ENCODE data around the gene MZT2A. TPM values are rescaled to one million over a fixed set of nuclear protein-coding genes. Genes with fewer than 3 reads are reported as not detected.
"Not testable (repeated sequence)": the region's sequence is repeated elsewhere in the genome, so short reads cannot be mapped to it uniquely, and the experiment has no call there.

MZT2A gene
- total RNA-seq, result 100 to 1,000 TPM in 1 of 2 donors, 10 to 100 TPM in 1; 96.0 to 112 TPM

DNA sequence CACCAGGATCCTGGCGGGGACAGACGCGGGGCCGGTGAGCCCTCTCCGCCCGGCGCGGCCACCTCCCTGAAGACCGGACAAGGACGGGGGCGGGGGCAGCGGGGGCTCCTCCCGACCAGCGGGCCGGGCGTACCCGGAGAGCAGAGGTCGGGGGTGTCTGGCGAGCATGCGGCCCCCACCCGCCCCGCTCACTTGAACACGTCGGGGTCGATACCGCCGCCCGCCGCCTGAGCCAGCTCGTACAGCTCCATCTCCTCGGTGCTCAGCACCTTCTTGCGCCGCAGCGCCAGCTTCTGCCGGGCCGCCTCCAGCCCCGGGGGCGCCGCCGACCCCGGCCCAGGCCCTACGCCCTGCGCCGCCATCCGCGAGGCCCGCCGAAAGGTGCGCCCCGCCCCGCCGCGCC lies at the start of gene MZT2A:
Gene MZT2A, minus strand, starts transcription at position 383 of the 403 bp plus-strand sequence. Its CDS starts 21 bp downstream, at position 362.
- not testable (repeated sequence) for H3K9me3 Mint-ChIP-seq, H3K27me3 Mint-ChIP-seq
- peak; percentile 5 for ATAC-seq (replicated peaks)
- peaks cover 10% of the 10 kb centered on the region for H3K4me1 Mint-ChIP-seq
- H3K27ac Mint-ChIP-seq, result peak within 1 kb of the TSS; percentile 94
- H3K4me3 Mint-ChIP-seq, result peak within 1 kb of the TSS; percentile 94
- peaks cover 57% of the 10 kb centered on the region for H3K36me3 Mint-ChIP-seq (ENCODE audit: low read depth)

DNA sequence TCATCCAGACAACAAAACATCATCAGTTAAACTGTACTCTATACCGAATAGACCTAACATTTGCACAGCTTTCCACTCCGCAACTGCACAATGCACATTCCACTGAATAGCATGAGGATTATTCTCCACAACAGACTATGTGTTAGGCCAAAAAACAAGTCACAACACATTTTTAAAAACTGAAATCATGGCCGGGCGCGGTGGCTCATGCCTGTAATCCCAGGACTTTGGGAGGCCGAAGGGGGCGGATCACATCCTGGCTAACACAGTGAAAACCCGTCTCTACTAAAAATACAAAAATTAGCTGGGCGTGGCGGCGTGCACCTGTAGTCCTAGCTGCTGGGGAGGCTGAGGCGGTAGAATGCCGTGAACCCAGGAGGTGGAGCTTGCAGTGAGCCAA lies 46.7 kb upstream of the MZT2A start:
- H3K27ac Mint-ChIP-seq; H3K36me3 Mint-ChIP-seq (ENCODE audit: low read depth); H3K9me3 Mint-ChIP-seq; H3K4me1 Mint-ChIP-seq; H3K4me3 Mint-ChIP-seq; H3K27me3 Mint-ChIP-seq; ATAC-seq (replicated peaks): not testable (repeated sequence)

DNA sequence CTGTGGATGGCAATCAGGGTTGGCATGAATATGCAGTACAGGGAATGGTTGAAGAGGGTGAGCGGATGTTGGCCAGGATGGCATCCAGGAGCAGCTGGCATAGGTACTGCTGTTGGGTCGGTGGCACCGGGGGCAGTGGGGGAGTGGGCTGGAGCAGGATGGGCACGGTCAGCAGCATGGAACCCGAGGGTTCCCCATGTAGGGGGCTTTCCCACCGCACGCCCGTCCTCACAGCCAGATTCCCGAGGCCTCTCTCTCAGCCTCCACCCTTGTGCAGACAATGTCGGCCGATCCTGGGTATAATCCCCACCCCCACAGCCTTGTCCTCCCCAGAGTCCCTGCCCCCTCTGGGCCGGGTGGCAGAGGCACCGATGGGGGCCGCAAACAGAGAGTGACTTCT lies 44.6 kb upstream of the MZT2A start:
- not testable (repeated sequence) for ATAC-seq (replicated peaks); H3K4me1 Mint-ChIP-seq; H3K9me3 Mint-ChIP-seq; H3K36me3 Mint-ChIP-seq (ENCODE audit: low read depth); H3K4me3 Mint-ChIP-seq; H3K27me3 Mint-ChIP-seq; H3K27ac Mint-ChIP-seq

DNA sequence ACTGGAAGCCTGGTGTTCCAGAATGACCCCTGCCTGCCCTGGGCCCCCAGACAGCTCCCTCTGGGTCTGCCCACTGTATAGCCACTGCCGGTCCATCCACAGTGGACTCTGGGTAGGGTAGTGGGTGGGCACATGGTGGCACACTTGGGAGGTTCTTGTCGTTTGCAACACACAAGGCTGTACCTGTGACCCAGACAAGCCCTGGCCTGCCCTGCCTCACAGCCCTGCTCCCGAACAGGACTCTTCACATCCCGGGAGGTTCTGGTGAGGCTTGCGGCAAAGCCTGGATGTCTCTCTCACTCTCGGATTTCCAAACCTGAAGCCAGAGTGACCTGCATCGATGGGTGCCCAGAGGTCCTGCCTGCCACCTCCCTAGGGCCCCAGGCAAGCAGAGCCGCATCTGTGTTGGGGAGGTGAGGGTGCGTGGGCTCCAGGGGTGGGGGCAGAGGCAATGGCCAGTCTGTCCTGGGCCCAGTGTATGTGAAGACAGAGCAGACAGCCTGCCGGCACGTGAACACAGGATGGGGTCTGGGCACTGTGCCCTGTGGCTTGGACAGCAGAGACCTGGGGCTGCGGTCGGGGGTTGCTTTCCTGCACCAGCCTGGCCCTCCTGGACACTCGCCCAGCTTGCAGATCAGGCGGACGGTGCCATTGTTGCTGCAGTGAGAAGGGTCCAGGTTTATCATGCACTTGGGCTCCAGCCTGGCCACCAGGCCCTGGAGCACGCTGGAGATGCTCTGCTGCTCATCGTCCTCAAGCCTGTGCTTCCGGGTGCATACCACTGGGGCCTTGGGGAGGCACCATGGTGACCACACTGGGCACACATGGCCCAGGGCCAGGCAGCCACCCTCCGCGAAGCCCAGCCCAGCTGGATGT lies 44.0 kb upstream of the MZT2A start:
- H3K9me3 Mint-ChIP-seq; ATAC-seq (replicated peaks); H3K27me3 Mint-ChIP-seq; H3K4me3 Mint-ChIP-seq; H3K27ac Mint-ChIP-seq; H3K36me3 Mint-ChIP-seq (ENCODE audit: low read depth); H3K4me1 Mint-ChIP-seq: not testable (repeated sequence)

DNA sequence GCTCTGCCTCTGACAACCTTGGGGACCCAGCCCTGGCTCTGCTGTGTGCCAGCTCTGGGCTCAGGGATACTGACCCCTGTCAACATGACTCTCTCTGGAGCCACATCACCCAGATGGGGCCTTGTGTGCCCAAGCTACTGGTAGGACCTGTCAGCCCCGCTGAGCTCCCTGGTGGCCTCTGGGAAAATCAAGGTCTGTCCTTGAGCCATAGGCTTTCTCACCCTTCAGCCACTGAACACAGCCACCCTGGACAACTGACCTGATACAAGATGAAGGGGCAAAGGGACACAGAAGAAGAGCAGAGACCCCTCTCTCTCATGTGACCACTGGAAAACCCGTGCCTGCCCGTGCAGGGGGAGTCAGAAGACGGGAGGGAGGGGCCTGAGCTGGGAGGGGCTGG lies 43.3 kb upstream of the MZT2A start:
- Mint-ChIP-seq H3K9me3 (no peaks in the 10 kb centered on the region), H3K27ac (no peak overlapping the region), H3K4me1 (no peaks in the 10 kb centered on the region), H3K27me3 (no peaks in the 10 kb centered on the region), H3K4me3 (no peak overlapping the region), H3K36me3 (ENCODE audit: low read depth) (no peaks in the 10 kb centered on the region)
- ATAC-seq (replicated peaks), result no peak

GRCh38 chr2:131534965-131535364 lies 42.8 kb upstream of the MZT2A start:
- ATAC-seq (replicated peaks); H3K4me1 Mint-ChIP-seq; H3K4me3 Mint-ChIP-seq; H3K9me3 Mint-ChIP-seq; H3K27me3 Mint-ChIP-seq; H3K36me3 Mint-ChIP-seq (ENCODE audit: low read depth); H3K27ac Mint-ChIP-seq: not testable (repeated sequence)

- H3K9me3 Mint-ChIP-seq; H3K27ac Mint-ChIP-seq; H3K27me3 Mint-ChIP-seq; H3K36me3 Mint-ChIP-seq (ENCODE audit: low read depth); ATAC-seq (replicated peaks); H3K4me3 Mint-ChIP-seq; H3K4me1 Mint-ChIP-seq: not testable (repeated sequence)
Measured at GRCh38 chr2:131534317-131534672, 42.1 kb upstream of the MZT2A start.

- H3K9me3 Mint-ChIP-seq; H3K27me3 Mint-ChIP-seq; H3K4me1 Mint-ChIP-seq; H3K4me3 Mint-ChIP-seq; H3K36me3 Mint-ChIP-seq (ENCODE audit: low read depth); ATAC-seq (replicated peaks); H3K27ac Mint-ChIP-seq: not testable (repeated sequence)
Measured at GRCh38 chr2:131533609-131534316, 41.6 kb upstream of the MZT2A start.

GRCh38 chr2:131532723-131533608 lies 40.8 kb upstream of the MZT2A start:
- ATAC-seq (replicated peaks); H3K9me3 Mint-ChIP-seq; H3K4me3 Mint-ChIP-seq; H3K36me3 Mint-ChIP-seq (ENCODE audit: low read depth); H3K4me1 Mint-ChIP-seq; H3K27ac Mint-ChIP-seq; H3K27me3 Mint-ChIP-seq: not testable (repeated sequence)

DNA sequence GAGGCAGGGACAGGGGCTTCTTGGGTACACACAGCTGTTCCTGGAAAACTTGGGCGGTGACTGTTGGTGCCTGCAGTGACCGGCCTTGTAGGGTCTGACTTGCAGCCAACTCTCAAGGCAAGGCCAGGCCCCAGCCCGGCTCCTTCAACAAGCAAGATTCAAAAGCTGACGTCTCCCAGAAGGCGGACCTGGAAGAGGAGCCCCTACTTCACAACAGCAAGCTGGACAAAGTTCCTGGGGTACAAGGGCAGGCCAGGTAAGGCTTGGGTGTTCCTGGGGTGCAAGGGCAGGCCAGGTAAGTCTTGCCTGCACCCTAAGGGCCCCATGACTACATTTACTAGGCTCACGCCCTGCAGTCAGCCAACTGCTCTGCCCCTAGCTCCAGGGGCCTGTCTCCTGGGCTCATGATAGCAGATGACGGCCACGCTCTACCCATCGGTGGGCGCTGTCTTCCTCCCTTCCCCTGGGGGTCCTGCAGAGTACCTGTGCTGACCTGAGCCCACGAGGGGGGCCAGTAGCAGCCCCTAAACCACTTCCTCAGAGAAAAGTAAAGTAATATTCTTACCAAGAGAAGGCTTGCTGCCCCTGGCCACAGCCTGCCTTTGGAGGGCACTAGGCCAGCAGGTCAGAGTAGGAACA lies 39.5 kb upstream of the MZT2A start:
- not testable (repeated sequence) for ATAC-seq (replicated peaks); H3K27ac Mint-ChIP-seq; H3K4me3 Mint-ChIP-seq; H3K4me1 Mint-ChIP-seq; H3K27me3 Mint-ChIP-seq; H3K9me3 Mint-ChIP-seq; H3K36me3 Mint-ChIP-seq (ENCODE audit: low read depth)

DNA sequence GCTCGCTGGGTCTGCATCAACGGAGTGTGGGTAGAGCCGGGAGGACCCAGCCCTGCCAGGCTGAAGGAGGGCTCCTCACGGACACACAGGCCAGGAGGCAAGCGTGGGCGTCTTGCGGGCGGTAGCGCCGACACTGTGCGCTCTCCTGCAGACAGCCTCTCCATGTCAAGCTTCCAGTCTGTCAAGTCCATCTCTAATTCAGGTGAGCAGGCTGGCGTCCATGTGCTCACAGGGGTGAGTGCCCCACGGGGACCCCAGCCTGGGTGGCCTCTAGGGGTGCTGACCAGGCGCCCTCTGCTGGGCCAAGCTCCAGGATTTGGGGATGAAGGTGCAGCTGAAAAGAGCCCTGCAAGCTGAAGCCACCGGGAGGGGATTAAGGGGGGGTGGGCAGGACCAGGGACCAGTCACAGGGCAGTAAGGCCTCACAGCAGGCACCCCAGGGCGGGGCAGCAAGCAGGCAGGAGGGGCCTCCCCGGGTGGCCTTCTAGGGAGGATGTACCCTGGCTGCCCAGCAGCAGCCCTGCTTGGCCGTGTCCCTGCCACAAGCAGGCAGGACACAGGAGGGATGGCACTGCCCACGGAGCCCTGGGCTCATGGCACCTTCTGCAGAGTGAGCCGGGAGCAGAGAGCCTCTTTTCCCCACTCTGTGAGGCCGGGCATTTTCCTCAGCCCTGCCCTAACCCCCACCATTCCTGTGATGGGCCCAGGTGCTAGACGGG lies 38.6 kb upstream of the MZT2A start:
- not testable (repeated sequence) for H3K27me3 Mint-ChIP-seq; H3K4me1 Mint-ChIP-seq; ATAC-seq (replicated peaks); H3K9me3 Mint-ChIP-seq; H3K27ac Mint-ChIP-seq; H3K36me3 Mint-ChIP-seq (ENCODE audit: low read depth); H3K4me3 Mint-ChIP-seq

- not testable (repeated sequence) for H3K27me3 Mint-ChIP-seq; H3K9me3 Mint-ChIP-seq; ATAC-seq (replicated peaks); H3K36me3 Mint-ChIP-seq (ENCODE audit: low read depth); H3K27ac Mint-ChIP-seq; H3K4me1 Mint-ChIP-seq
- peak overlapping the region; percentile 85 for H3K4me3 Mint-ChIP-seq
Measured at GRCh38 chr2:131529864-131530445, 37.8 kb upstream of the MZT2A start.

- not testable (repeated sequence) for H3K9me3 Mint-ChIP-seq; H3K4me1 Mint-ChIP-seq; H3K27ac Mint-ChIP-seq; H3K27me3 Mint-ChIP-seq; H3K36me3 Mint-ChIP-seq (ENCODE audit: low read depth)
- ATAC-seq (replicated peaks), result peak; percentile 34
- H3K4me3 Mint-ChIP-seq, result peak overlapping the region; percentile 85
Measured at GRCh38 chr2:131528981-131529863, 37.0 kb upstream of the MZT2A start.

Data from activated T-helper 17 cell treated with anti-CD3 and anti-CD28 coated beads, Interleukin-2, amount 50 U/mL, for 72 hours (primary cell).